ENCODE measurements around the gene GOLGA8G. TPM values are rescaled to one million over a fixed set of nuclear protein-coding genes. Genes with fewer than 3 reads are reported as not detected.
"Not testable (repeated sequence)": the region's sequence is repeated elsewhere in the genome, so short reads cannot be mapped to it uniquely, and the experiment has no call there.

GOLGA8G gene, protein sequence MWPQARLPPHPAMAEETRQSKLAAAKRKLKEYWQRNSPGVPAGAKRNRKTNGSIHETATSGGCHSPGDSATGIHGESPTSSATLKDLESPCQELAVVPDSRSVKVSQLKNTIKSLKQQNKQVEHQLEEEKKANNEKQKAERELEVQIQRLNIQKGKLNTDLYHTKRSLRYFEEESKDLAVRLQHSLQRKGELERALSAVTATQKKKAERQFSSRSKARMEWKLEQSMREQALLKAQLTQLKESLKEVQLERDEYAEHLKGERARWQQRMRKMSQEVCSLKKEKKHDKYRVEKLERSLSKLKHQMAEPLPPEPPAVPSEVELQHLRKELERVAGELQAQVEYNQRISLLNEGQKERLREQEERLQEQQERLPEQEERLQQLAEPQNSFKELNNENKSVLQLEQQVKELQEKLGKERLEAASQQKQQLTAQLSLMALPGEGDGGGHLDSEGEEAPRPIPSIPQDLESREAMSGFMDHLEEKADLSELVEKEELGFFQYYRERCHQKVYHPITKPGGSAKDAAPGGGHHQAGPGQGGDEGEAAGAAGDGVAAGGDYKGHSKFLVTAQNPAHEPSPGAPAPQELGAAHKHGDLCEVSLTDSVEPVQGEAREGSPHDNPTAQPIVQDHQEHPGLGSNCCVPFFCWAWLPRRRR
- not detected for total RNA-seq
- long read RNA-seq, result 0 reads

DNA sequence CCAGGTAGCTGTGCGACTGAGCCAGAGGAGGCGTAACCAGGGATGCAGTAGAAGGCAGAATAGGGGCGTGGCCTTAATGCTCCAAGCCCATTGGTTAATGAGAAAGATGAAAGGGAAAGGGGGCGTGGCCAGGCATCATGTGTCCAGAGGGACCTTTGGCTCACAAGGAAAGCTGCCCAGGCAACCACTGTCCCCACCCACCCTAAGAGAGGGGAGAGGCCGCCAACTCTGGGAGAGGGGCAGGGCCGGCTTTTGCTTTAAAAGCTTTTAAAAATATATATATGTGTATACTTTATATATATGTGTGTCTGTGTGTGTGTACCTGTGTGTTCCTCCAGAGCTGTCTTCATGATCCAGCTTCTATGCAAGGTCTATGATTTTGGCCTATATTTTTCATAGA lies at the start of gene GOLGA8G:
Gene GOLGA8G (minus strand): TSS at position 18 of the 400 bp plus-strand sequence. CDS start 62 bp downstream, outside the sequence.
- peak; percentile 80 for DNase-seq (ENCODE audit: low spot score)

DNA sequence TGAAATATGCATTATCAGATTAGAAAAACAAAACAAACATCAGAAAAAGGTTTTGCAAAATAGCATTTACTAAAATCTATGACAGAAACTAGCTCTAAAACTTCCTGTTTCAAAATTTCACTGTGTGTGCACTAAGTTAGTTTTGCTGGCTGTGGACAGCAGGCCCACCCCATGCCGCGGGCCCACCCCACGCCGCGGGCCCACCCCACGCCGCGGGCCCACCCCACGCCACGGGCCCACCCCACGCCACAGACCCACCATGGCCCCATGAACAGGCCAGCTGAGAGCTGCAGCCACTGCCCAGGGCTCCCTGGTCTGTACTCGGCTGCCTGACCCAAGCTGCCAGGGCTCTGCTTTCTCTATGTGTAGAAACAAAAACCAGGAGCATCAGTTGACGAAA lies 40.6 kb upstream of the GOLGA8G start:
- DNase-seq (ENCODE audit: low spot score), result not testable (repeated sequence)

DNA sequence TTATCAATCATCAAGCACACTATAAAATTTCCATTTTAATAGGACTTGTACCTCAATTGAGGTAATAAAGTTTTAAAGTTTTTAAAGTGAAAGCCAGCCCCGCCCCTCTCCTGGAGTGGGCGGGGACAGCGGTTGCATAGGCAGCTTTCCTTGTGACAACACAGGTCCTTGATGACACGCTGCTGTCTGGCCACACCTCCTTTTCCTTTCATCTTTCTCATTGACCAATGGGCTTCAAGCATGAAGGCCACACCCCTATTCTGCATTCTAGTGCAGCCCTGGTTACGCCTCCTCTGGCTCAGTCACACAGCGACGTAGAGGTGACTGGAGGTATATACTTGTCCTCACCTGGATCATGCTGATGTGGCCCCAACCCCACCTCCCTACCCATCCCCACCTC lies 20.5 kb upstream of the GOLGA8G start, which contains the start of gene GOLGA6L25:
Gene GOLGA6L25 (plus strand): TSS at position 301 of the 400 bp plus-strand sequence. CDS start 61 bp downstream, at position 362.
- DNase-seq (ENCODE audit: low spot score), result not testable (repeated sequence)

DNA sequence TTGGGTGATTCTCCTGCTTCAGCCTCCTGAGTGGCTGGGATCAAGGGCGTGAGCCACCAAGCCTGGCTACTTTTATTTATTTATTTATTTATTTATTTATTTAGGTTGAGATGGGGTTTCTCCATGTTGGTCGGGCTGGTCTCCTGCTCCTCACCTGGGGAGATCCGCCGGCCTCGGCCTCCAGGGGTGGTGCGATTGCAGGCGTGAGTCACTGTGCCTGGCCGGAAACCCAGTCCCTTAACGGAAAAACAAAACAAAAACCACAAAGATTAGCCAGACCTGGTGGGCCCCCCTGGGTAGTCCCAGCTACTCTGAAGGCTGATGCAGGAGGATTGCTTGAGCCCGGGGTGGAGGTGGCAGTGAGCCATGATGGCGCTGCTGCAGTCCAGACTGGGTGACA lies 17.6 kb downstream of the GOLGA8G start:
- not testable (repeated sequence) for DNase-seq (ENCODE audit: low spot score)

DNA sequence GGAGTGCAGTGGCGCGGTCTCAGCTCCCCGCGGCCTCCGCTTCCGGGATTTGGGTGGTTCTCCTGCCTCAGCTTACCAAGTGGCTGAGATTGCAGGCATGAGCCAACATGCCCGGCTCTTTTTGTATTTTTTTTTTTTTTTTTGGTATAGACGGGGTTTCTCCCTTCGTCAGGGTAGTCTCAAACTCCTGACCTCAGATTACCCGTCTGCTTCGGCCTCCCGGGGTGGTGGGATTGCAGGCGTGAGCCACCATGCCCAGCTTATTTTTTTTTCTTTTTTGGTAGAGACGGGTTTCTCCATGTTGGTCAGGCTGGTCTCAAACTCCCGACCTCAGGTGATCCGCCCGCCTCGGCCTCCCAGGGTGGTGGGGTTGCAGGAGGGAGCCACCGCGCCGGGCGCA lies 18.6 kb downstream of the GOLGA8G start:
- DNase-seq (ENCODE audit: low spot score), result not testable (repeated sequence)

DNA sequence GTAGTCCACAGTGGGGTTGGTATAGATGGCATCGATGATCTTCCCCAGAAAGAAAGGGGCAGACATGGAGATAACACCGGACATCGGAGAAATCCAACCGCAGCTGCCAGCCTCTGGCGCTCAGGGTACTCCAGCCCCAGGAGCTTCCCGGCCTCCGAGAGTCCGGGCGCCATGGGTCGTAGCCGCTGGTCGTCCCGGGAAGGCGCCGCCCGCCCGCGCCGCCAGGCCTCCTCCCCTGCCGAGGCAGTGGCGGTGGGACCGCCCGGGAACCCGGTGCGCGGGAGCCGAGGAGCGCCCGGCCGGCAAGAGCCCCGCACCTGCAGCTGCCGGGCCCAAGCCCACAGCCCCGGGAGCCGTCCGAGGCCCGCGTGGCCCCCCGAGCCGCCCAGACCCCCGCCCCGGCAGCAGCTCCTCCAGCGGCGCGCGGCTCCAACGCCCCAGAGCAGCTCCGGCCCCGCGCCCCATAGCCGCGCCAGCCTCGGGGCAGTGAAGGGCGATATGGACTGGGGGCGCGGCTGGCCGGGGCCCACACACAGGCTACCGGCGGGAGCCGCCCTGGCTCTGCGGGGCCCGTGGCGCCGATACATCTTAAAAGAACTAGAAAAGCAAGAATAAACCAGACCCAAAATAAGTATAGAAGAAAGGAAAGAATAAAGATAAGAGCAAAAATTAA lies 24.4 kb downstream of the GOLGA8G start:
- not testable (repeated sequence) for DNase-seq (ENCODE audit: low spot score)

DNA sequence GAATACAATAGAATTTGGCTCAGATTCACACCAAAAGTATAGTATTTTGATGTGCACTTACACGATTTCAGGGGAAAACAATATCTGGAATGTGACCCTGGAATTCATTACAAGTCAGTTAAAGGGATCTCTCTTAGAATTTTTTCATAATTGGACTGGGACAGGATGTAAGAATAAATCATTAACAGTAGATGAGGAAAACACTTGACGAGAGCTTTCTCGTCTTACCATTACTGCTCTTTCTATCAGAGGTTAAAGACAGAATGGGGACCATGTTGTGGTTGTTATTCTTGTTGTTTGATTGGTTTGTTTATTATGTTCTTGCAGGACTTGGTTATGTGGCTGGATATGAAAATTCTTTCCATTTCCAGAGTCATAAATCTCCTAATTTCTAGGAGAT lies 51.4 kb downstream of the GOLGA8G start:
- not testable (repeated sequence) for DNase-seq (ENCODE audit: low spot score)

Small RNA genes within 50 kb of the gene (microRNA-seq; reads per million reads assigned to microRNA genes)
- gene MIR4509-3 (ENCODE audit: borderline number of aligned reads), result not detected

Other genes with a start within 250 kb of the GOLGA8G start
- gene HERC2, start 210.8 kb downstream of the GOLGA8G start, total RNA-seq, result 62.2 TPM
- not detected for gene GOLGA6L24, start 174.9 kb downstream of the GOLGA8G start, total RNA-seq
- gene GOLGA8F, start 154.3 kb downstream of the GOLGA8G start, total RNA-seq, result not detected
- gene GOLGA6L25, start 20.6 kb upstream of the GOLGA8G start, total RNA-seq, result not detected
- gene GOLGA8M, start 179.4 kb upstream of the GOLGA8G start, total RNA-seq, result 5.8 TPM

Measured in mesenteric fat pad (tissue), 1 donor.